GM12891 (cell line): ENCODE measurements around the gene TIMP2.

Experiments used
- POLR2A ChIP-seq: IDR thresholded peaks from 2 replicates; pipeline ENCODE4 v1.6.1; 2011; ENCODE audit warnings: low read depth, low read length, control low read depth
- POLR2AphosphoS5 ChIP-seq: IDR thresholded peaks from 2 replicates; pipeline ENCODE4 v1.6.1; 2011; ENCODE audit warnings: low read depth, low read length, control low read depth
- TAF1 ChIP-seq: IDR thresholded peaks from 2 replicates; pipeline ENCODE4 v1.6.1; 2011; ENCODE audit warnings: low read depth, low read length, control low read depth

- TF ChIP-seq TAF1 (no peak), POLR2AphosphoS5 (no peak), POLR2A (no peak)
These were observed 46.9 kb downstream of the TIMP2 start for GRCh38 chr17:78878261-78878660.
